GM12865 (cell line): ENCODE measurements around the gene DOCK6.
A peak's percentile ranks its signal among the peaks of the same experiment; 100 is the strongest.

Source experiments
- DNase-seq: peaks from one replicate; pipeline ENCODE4 v3.0.0; 2010; ENCODE audit warnings: low read depth
- H3K4me3 ChIP-seq: 2 replicates; pipeline ENCODE4 v1.5.1; 2011; ENCODE audit warnings: mild to moderate bottlenecking, low read depth, low read length, control low read depth
- CTCF ChIP-seq: IDR thresholded peaks from 2 replicates; pipeline ENCODE4 v1.5.1; 2011; ENCODE audit warnings: low read length, control low read depth, low read depth, inconsistent platforms; ENCODE audit not compliant: insufficient read depth; ENCODE audit errors: missing control alignments

The DOCK6 gene

GRCh38 chr19:11247934-11248333 is 14.4 kb downstream of the DOCK6 start:
- no peak for DNase-seq
- no peak for TF ChIP-seq CTCF
- H3K4me3 ChIP-seq = no peak overlapping the region

- no peak for TF ChIP-seq CTCF
- DNase-seq = no peak
These were observed 14.9 kb downstream of the DOCK6 start for GRCh38 chr19:11247391-11247790.

GRCh38 chr19:11246941-11247340 is 15.4 kb downstream of the DOCK6 start:
- DNase-seq = no peak
- no peak overlapping the region for H3K4me3 ChIP-seq
- no peak for TF ChIP-seq CTCF

More at GRCh38 chr19:11247391-11247790, 14.9 kb downstream of the DOCK6 start:
- no peak overlapping the region for H3K4me3 ChIP-seq

GRCh38 chr19:11244846-11245589 is 17.3 kb downstream of the DOCK6 start:
- no peak for DNase-seq
- TF ChIP-seq CTCF = no peak
- no peak overlapping the region for H3K4me3 ChIP-seq

GRCh38 chr19:11243798-11244169 is 18.5 kb downstream of the DOCK6 start:
- no peak for TF ChIP-seq CTCF
- no peak for DNase-seq
- no peak overlapping the region for H3K4me3 ChIP-seq

GRCh38 chr19:11242864-11243797 is 19.2 kb downstream of the DOCK6 start:
- peak; percentile 87 for DNase-seq
- peak; percentile 92 for TF ChIP-seq CTCF
- H3K4me3 ChIP-seq = no peak overlapping the region

GRCh38 chr19:11242025-11242424 is 20.3 kb downstream of the DOCK6 start:
- H3K4me3 ChIP-seq = no peak overlapping the region
- no peak for TF ChIP-seq CTCF

More at GRCh38 chr19:11242025-11242424, 20.3 kb downstream of the DOCK6 start:
- DNase-seq = no peak
